Measurements from ENCODE around the gene STAG1. TPM values are rescaled to one million over a fixed set of nuclear protein-coding genes. Genes with fewer than 3 reads are reported as not detected.

STAG1 gene
- total RNA-seq, 5 donors from 2014 or later (not counting 1 experiment from before 2014, with no cell fraction given): 38.9 to 52.5 (median 42.7) TPM

DNA sequence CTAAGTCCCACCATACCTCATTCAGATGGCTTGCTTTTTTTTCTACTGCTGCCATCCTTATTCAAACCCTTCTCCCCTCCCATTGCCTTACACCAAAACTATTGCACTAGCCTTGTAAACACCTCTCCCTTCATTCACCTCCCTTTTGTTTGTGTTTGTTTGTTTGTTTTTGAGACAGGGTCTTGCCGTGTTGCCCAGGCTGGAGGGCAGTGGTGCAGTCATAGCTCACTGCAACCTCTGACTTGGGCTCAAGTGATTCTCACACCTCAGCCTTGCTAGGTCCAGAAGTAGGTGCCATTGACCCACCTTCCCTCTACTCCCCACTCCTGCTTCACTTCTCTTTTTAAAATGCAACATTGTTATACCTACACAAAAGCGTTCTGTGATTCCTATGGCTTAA is 3.0 kb upstream of the STAG1 start:
- Mint-ChIP-seq H3K27ac (peak overlapping the region; percentile 61 to 76), H3K4me3 (no peak overlapping the region), H3K4me1 (peaks cover 25 to 33% (median 33%) of the 10 kb centered on the region in 3 donors), H3K36me3 (no peaks in the 10 kb centered on the region), H3K9me3 (peaks cover 0 to 3% (median 0%) of the 10 kb centered on the region in 3 donors), H3K27me3 (no peaks in the 10 kb centered on the region)
- H3K27me3 ChIP-seq (replicated peaks in 1 of 2; ENCODE audit: control insufficient read depth in 2 of 2, extremely low read depth in 1 of 2, insufficient read depth in 2 of 2, low read length in 1 of 2): no peaks in the 10 kb centered on the region
- no peaks in the 10 kb centered on the region for H3K9me3 ChIP-seq
- peaks cover 9 to 18% of the 10 kb centered on the region in 2 experiments for H3K4me1 ChIP-seq (ENCODE audit: control insufficient read depth in 1 of 2, extremely low read depth in 1 of 2, insufficient read depth in 2 of 2, low read length in 2 of 2)
- WGBS (ENCODE audit: insufficient coverage): no CpG with 5 or more reads among the region's 2 CpGs
- DNase-seq (no peak), ATAC-seq (replicated peaks in 1 of 4) (no peak)
- H3K27ac ChIP-seq (ENCODE audit: low read length): no peak overlapping the region
- ChIA-PET CTCF (interaction anchor here in 1 of 2 donors (1.1 kb wide), 1 partner anchor 129 kb away, joined by 4 read pairs; no protein-coding TSS in a partner anchor), POLR2A (no interaction called here)
- H3K36me3 ChIP-seq (ENCODE audit: control insufficient read depth in 2 of 2, extremely low read depth in 1 of 2, insufficient read depth in 1 of 2, low read length in 1 of 2): no peaks in the 10 kb centered on the region
- H3K4me3 ChIP-seq (ENCODE audit: control insufficient read depth in 1 of 2, extremely low read depth in 1 of 2, low read length in 1 of 2): no peak overlapping the region

DNA sequence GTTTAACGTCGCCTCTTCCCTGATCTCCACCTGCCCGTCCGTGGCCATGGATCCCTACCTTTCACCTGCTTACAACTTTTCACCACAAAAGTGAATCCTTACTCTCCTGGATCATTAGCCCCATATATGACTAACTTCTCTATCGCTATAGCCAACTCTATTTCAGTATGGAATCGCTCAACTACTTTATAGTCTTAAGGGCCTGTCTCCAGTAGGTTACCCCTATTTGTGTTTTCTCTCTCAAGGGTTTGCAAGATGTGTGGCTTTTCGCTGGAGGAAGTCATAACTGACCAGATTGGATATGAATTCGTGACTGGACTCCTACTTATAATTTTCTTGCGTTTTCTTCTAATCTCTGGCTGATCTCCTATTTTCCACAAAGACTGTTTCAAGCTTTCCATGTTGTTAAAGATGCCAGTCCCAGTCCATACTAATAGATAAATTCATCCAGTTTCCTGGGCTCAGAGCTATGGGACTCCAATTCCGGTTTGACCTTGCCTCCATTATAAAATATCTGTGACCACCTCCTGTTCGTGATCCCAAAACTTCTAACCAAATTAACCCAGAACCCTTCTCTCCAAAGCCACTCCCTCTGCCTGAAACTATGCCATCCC is 1.3 kb upstream of the STAG1 start:
- Mint-ChIP-seq H3K27ac (peak overlapping the region; percentile 94 to 95), H3K36me3 (no peaks in the 10 kb centered on the region), H3K27me3 (no peaks in the 10 kb centered on the region), H3K9me3 (peaks cover 0 to 2% (median 0%) of the 10 kb centered on the region in 3 donors), H3K4me3 (peak overlapping the region; percentile 90 to 93 (median 92)), H3K4me1 (peaks cover 41 to 49% (median 48%) of the 10 kb centered on the region in 3 donors)
- DNase-seq (no peak), ATAC-seq (replicated peaks in 1 of 4) (no peak)
- peaks cover 17 to 31% of the 10 kb centered on the region in 2 experiments for H3K4me1 ChIP-seq (ENCODE audit: control insufficient read depth in 1 of 2, extremely low read depth in 1 of 2, insufficient read depth in 2 of 2, low read length in 2 of 2)
- H3K9me3 ChIP-seq: no peaks in the 10 kb centered on the region
- ChIA-PET POLR2A (interaction anchor here (0.5 to 1.9 kb wide), 10 partner anchors 64 to 564 kb away, joined by 3 to 34 read pairs (median 8); partner anchors contain the start of genes MSL2 (in 2 of the 2) and NCK1 (in 2 of the 2)), CTCF (interaction anchor here (0.9 to 3.0 kb wide), 24 partner anchors 11 to 682 kb away, joined by 3 to 89 read pairs (median 5); partner anchors contain the start of genes MSL2 (in 1 of the 2) and NCK1 (in 1 of the 2))
- peak overlapping the region; percentile 68 to 75 for H3K4me3 ChIP-seq (ENCODE audit: control insufficient read depth in 1 of 2, extremely low read depth in 1 of 2, low read length in 1 of 2)
- WGBS (ENCODE audit: insufficient coverage): 45% methylated on average over 9 of the region's 11 CpGs
- H3K27ac ChIP-seq (ENCODE audit: low read length): peak overlapping the region; percentile 96
- H3K36me3 ChIP-seq (ENCODE audit: control insufficient read depth in 2 of 2, extremely low read depth in 1 of 2, insufficient read depth in 1 of 2, low read length in 1 of 2): no peaks in the 10 kb centered on the region
- H3K27me3 ChIP-seq (replicated peaks in 1 of 2; ENCODE audit: control insufficient read depth in 2 of 2, extremely low read depth in 1 of 2, insufficient read depth in 2 of 2, low read length in 1 of 2): no peaks in the 10 kb centered on the region

DNA sequence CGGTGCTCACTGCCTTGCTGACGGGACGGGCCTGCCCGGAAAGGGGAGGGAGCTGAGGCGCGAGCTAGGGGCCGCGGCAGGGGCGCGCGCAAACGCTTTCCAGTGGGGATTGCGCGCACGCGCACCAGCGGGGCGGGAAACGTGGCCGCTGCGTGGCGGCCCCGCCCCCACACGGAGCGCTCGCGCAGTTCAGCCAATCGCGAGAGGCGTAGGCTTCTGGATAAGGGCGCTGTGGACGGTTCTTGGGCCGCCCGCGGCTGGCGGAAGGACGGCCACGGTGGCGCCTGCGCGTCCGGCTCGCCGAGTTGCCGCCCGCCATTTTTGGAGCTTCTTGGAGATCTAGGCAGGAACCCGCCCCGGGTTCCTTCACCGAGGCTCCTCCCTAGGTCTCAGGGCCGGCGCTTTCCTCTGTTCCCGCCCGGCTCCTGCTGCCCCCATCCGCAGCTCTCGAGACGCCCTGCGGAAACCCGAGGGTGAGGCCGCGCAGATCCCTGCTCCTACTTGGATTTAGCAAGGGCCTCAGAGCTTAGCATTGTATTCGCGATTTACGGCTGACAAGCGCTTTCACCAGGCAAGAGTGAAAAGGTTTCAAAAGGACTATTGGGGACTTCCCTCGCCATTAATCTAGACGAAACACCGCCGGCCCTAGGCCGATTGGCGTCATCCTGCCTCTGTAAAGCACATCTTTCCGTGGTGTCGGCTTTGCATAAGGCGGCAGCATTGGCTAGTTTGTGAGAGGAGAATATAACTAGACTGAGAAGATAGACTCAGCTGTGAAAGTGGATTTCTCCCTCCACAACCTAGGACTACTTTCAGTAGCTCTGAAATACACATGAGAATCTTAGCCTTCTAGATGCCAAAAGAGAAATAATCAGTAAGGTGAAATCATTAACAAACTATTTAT is 496 bp upstream of the STAG1 start:
- Histone ChIP-seq H3K9me3 (no peaks in the 10 kb centered on the region), H3K4me3 (ENCODE audit: control insufficient read depth in 1 of 2, extremely low read depth in 1 of 2, low read length in 1 of 2) (peak overlapping the region; percentile 68 to 80)

DNA sequence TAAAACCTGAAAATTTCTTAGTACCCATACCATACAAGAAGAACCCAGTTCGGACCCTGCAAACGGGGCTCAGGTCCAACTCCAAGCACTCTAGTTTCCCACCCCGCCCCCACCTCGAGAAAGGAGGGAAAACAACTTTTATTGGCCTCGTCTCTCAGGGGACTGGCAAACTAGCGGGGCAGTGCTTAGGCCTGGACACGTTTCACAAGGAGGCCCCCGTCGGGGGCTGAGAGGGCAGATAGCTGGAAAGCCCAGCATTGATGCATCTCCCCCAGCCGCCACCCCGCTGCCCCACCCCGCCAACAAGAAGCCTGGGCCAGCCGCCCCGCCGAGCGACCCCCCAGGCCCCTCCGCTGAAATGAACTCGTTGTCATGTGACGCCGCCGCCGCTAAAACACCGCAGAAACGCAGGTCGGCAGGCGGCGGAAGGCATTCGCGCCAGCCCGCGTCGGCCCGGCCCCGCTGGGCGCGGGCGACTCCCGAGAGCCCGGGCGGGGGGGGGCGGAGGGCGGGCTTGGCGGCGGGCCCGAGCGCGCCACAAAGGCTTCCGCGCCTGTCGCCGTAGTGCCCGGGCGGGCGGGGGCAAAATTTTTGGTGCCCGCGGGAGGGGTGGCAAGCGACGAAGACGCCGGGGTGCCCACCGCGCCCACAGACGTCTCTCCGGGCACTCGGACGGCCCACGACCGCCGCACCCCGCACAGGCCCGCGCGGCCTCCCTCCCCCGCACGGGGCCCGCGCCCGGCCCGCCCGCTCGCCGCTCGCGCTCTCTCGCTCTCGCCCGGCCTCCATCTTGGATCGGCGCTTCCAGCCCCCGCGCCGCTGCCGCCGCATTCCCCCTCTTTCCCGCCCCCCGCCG is 634 bp downstream of the STAG1 start:
- CTCF ChIA-PET: interaction anchor here (0.6 to 3.0 kb wide), 29 partner anchors 16 to 677 kb away, joined by 3 to 89 read pairs (median 5); partner anchors contain the start of genes NCK1 (in 2 of the 2) and MSL2 (in 1 of the 2)
- H3K27me3 Mint-ChIP-seq: no peaks in the 10 kb centered on the region
- H3K27ac ChIP-seq (ENCODE audit: low read length): peak overlapping the region; percentile 78
- POLR2A ChIA-PET: interaction anchor here (0.6 to 1.9 kb wide), 7 partner anchors 21 to 610 kb away, joined by 3 to 34 read pairs (median 3); partner anchors contain the start of gene NCK1 (in 2 of the 2)
- no peaks in the 10 kb centered on the region for H3K36me3 Mint-ChIP-seq
- ATAC-seq (replicated peaks in 1 of 4) (peak; percentile 24 to 42 (median 34)), DNase-seq (peak; percentile 19 to 78 (median 53))
- peak overlapping the region; percentile 95 to 96 for H3K27ac Mint-ChIP-seq
- no peaks in the 10 kb centered on the region for H3K9me3 ChIP-seq
- peaks cover 17 to 40% of the 10 kb centered on the region in 2 experiments for H3K4me1 ChIP-seq (ENCODE audit: control insufficient read depth in 1 of 2, extremely low read depth in 1 of 2, insufficient read depth in 2 of 2, low read length in 2 of 2)
- peaks cover 48 to 54% (median 52%) of the 10 kb centered on the region in 3 donors for H3K4me1 Mint-ChIP-seq
- no peaks in the 10 kb centered on the region for H3K36me3 ChIP-seq (ENCODE audit: control insufficient read depth in 2 of 2, extremely low read depth in 1 of 2, insufficient read depth in 1 of 2, low read length in 1 of 2)
- WGBS (ENCODE audit: insufficient coverage): under 1% methylated on average over 81 of the region's 97 CpGs
- H3K27me3 ChIP-seq (replicated peaks in 1 of 2; ENCODE audit: control insufficient read depth in 2 of 2, extremely low read depth in 1 of 2, insufficient read depth in 2 of 2, low read length in 1 of 2): no peaks in the 10 kb centered on the region
- H3K4me3 ChIP-seq (ENCODE audit: control insufficient read depth in 1 of 2, extremely low read depth in 1 of 2, low read length in 1 of 2): peak overlapping the region; percentile 73 to 80
- H3K9me3 Mint-ChIP-seq: no peaks in the 10 kb centered on the region
- H3K4me3 Mint-ChIP-seq: peak overlapping the region; percentile 90 to 93 (median 92)

More for the DNA sequence above, 496 bp upstream of the STAG1 start:
- peaks cover 41 to 49% (median 46%) of the 10 kb centered on the region in 3 donors for H3K4me1 Mint-ChIP-seq
- Histone ChIP-seq H3K27ac (ENCODE audit: low read length) (peak overlapping the region; percentile 96), H3K27me3 (replicated peaks in 1 of 2; ENCODE audit: control insufficient read depth in 2 of 2, extremely low read depth in 1 of 2, insufficient read depth in 2 of 2, low read length in 1 of 2) (no peaks in the 10 kb centered on the region), H3K36me3 (ENCODE audit: control insufficient read depth in 2 of 2, extremely low read depth in 1 of 2, insufficient read depth in 1 of 2, low read length in 1 of 2) (no peaks in the 10 kb centered on the region), H3K4me1 (ENCODE audit: control insufficient read depth in 1 of 2, extremely low read depth in 1 of 2, insufficient read depth in 2 of 2, low read length in 2 of 2) (peaks cover 17 to 32% of the 10 kb centered on the region in 2 experiments)
- H3K36me3 Mint-ChIP-seq: no peaks in the 10 kb centered on the region
- no peaks in the 10 kb centered on the region for H3K9me3 Mint-ChIP-seq
- POLR2A ChIA-PET: interaction anchor here (0.5 to 1.9 kb wide), 14 partner anchors 22 to 563 kb away, joined by 3 to 34 read pairs (median 4); partner anchors contain the start of genes MSL2 (in 2 of the 2) and NCK1 (in 2 of the 2)
- CTCF ChIA-PET: interaction anchor here (0.5 to 3.0 kb wide), 72 partner anchors 11 to 681 kb away, joined by 3 to 89 read pairs (median 4); partner anchors contain the start of genes NCK1 (in 2 of the 2), MSL2 (in 1 of the 2) and PCCB (in 1 of the 2)
- peak; percentile 94 to 99 (median 98) for DNase-seq
- H3K4me3 Mint-ChIP-seq: peak overlapping the region; percentile 90 to 93 (median 92)
- under 1% methylated on average over 67 of the region's 73 CpGs for WGBS (ENCODE audit: insufficient coverage)
- no peaks in the 10 kb centered on the region for H3K27me3 Mint-ChIP-seq
- ATAC-seq (replicated peaks in 1 of 4): peak; percentile 82 to 88 (median 86)
- peak overlapping the region; percentile 95 to 96 for H3K27ac Mint-ChIP-seq

DNA sequence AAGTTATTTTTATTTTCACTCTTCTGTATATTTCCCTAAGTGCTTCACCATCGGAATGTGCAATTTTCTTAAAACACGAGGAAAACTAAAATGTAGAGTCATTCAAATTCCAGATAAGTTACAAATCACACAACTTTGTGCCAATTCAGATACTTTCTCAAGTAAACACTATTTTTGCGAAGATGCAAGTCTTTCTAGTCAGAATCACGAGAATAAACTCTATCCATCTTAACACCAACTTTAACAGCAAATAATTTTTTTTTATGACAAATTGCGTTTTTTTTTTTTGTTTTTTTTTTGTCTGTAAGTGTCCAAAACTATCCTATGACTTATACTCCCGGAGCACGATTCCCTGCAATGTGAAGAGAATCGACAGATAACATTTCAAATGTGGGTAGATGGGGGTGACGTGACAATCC is 1.3 kb downstream of the STAG1 start:
- Histone ChIP-seq H3K4me1 (ENCODE audit: control insufficient read depth in 1 of 2, extremely low read depth in 1 of 2, insufficient read depth in 2 of 2, low read length in 2 of 2) (peaks cover 23 to 42% of the 10 kb centered on the region in 2 experiments), H3K36me3 (ENCODE audit: control insufficient read depth in 2 of 2, extremely low read depth in 1 of 2, insufficient read depth in 1 of 2, low read length in 1 of 2) (no peaks in the 10 kb centered on the region), H3K4me3 (ENCODE audit: control insufficient read depth in 1 of 2, extremely low read depth in 1 of 2, low read length in 1 of 2) (peak overlapping the region; percentile 73 to 80), H3K27ac (ENCODE audit: low read length) (peak overlapping the region; percentile 78), H3K27me3 (replicated peaks in 1 of 2; ENCODE audit: control insufficient read depth in 2 of 2, extremely low read depth in 1 of 2, insufficient read depth in 2 of 2, low read length in 1 of 2) (no peaks in the 10 kb centered on the region), H3K9me3 (no peaks in the 10 kb centered on the region)
- Mint-ChIP-seq H3K27ac (peak overlapping the region; percentile 80 to 83), H3K36me3 (no peaks in the 10 kb centered on the region), H3K9me3 (no peaks in the 10 kb centered on the region), H3K4me1 (peaks cover 55 to 61% (median 58%) of the 10 kb centered on the region in 3 donors), H3K27me3 (no peaks in the 10 kb centered on the region), H3K4me3 (peak overlapping the region; percentile 88 to 92 (median 90))
- 0% methylated on average over 3 of the region's 9 CpGs for WGBS (ENCODE audit: insufficient coverage)
- ATAC-seq (replicated peaks in 1 of 4) (no peak), DNase-seq (no peak)
- ChIA-PET POLR2A (no interaction called here), CTCF (interaction anchor here in 1 of 2 donors (2.9 kb wide), 1 partner anchor 359 kb away, joined by 37 read pairs; no protein-coding TSS in a partner anchor)

Measured in T-cell (primary cell).